ENCODE measurements around the gene SLC25A46.
A peak's percentile ranks its signal among the peaks of the same experiment; 100 is the strongest.
"Not testable (repeated sequence)": the region's sequence is repeated elsewhere in the genome, so short reads cannot be mapped to it uniquely, and the experiment has no call there.

SLC25A46 gene

DNA sequence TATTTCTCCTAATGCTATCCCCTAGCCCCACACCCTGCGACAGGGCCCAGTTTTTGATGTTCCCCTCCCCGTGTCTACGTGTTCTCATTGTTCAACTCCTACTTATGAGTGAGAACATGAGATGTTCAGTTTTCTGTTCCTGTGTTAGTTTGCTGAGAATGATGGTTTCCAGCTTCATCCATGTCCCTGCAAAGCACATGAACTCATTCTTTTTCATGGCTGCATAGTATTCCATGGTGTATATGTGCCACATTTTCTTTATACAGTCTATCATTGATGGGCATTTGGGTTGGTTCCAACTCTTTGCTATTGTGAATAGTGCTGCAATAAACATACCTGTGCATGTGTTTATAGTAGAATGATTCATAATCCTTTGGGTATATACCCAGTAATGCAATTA is 49.2 kb downstream of the SLC25A46 start:
- H2AFZ ChIP-seq (ENCODE audit: insufficient read depth, low read length, poor library complexity); H3K27me3 ChIP-seq (ENCODE audit: insufficient read depth, low read length); H2BK120ac ChIP-seq (ENCODE audit: insufficient read depth, low read length, poor library complexity); H2BK12ac ChIP-seq (ENCODE audit: low read length); H3K79me2 ChIP-seq (ENCODE audit: control insufficient read depth, insufficient read depth, low read length, poor library complexity); DNase-seq; H3K79me1 ChIP-seq (ENCODE audit: low read length); H3K36me3 ChIP-seq (ENCODE audit: control insufficient read depth in 1 of 2, insufficient read depth in 2 of 2, low read length in 2 of 2); H3K14ac ChIP-seq (ENCODE audit: low read length); H3K27ac ChIP-seq (ENCODE audit: low read depth, low read length); H3K18ac ChIP-seq (ENCODE audit: low read length); H3K4ac ChIP-seq (ENCODE audit: low read depth, low read length); H3K4me3 ChIP-seq (ENCODE audit: low read depth, low read length); H3K9ac ChIP-seq (ENCODE audit: low read length); H3K9me3 ChIP-seq (ENCODE audit: insufficient read depth, low read depth, low read length); H4K91ac ChIP-seq (ENCODE audit: low read depth, low read length); H3K4me1 ChIP-seq (ENCODE audit: control insufficient read depth in 1 of 2, insufficient read depth in 2 of 2, low read length in 2 of 2); H4K8ac ChIP-seq (ENCODE audit: low read depth, low read length); H3K4me2 ChIP-seq (ENCODE audit: low read length); H3K23ac ChIP-seq (ENCODE audit: low read length); H2BK5ac ChIP-seq (ENCODE audit: low read depth, low read length, poor library complexity); H2AK5ac ChIP-seq (ENCODE audit: low read length); H4K12ac ChIP-seq (ENCODE audit: low read depth, low read length): not testable (repeated sequence)
- no CpG with 5 or more reads among the region's 3 CpGs for WGBS (ENCODE audit: extremely low coverage, insufficient coverage, insufficient read length)

DNA sequence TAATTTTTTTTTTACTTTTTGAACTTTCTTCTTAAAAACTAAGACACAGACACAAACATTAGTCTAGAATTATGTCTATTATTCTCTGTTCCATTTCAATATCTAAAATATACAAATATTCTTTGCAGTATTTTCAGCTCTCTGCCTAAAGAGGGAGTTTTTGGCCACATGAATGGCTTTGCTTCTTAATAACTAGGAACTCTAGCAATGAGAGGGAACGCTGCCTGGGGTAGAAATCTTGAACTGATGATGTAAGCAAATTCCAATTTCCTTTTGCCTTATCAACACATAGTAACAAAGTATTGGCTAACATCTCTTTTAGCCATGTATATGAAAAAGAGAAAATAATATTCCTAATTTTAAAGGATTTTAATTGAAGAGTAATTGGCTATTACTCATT is 51.9 kb downstream of the SLC25A46 start:
- Histone ChIP-seq H3K4me1 (ENCODE audit: control insufficient read depth in 1 of 2, insufficient read depth in 2 of 2, low read length in 2 of 2) (no peaks in the 10 kb centered on the region), H3K9ac (ENCODE audit: low read length) (no peak overlapping the region), H2AFZ (ENCODE audit: insufficient read depth, low read length, poor library complexity) (no peak overlapping the region), H3K27ac (ENCODE audit: low read depth, low read length) (no peak overlapping the region), H3K79me1 (ENCODE audit: low read length) (no peaks in the 10 kb centered on the region), H2AK5ac (ENCODE audit: low read length) (no peak overlapping the region), H3K79me2 (ENCODE audit: control insufficient read depth, insufficient read depth, low read length, poor library complexity) (no peaks in the 10 kb centered on the region), H3K23ac (ENCODE audit: low read length) (no peak overlapping the region), H4K8ac (ENCODE audit: low read depth, low read length) (no peak overlapping the region), H2BK12ac (ENCODE audit: low read length) (no peak overlapping the region), H3K4me2 (ENCODE audit: low read length) (no peak overlapping the region), H4K12ac (ENCODE audit: low read depth, low read length) (no peak overlapping the region), H3K27me3 (ENCODE audit: insufficient read depth, low read length) (no peaks in the 10 kb centered on the region), H3K18ac (ENCODE audit: low read length) (no peak overlapping the region), H3K9me3 (ENCODE audit: insufficient read depth, low read depth, low read length) (no peaks in the 10 kb centered on the region), H2BK120ac (ENCODE audit: insufficient read depth, low read length, poor library complexity) (no peak overlapping the region), H3K36me3 (ENCODE audit: control insufficient read depth in 1 of 2, insufficient read depth in 2 of 2, low read length in 2 of 2) (no peaks in the 10 kb centered on the region), H4K91ac (ENCODE audit: low read depth, low read length) (no peak overlapping the region), H3K14ac (ENCODE audit: low read length) (no peak overlapping the region), H3K4ac (ENCODE audit: low read depth, low read length) (no peak overlapping the region), H3K4me3 (ENCODE audit: low read depth, low read length) (no peak overlapping the region), H2BK5ac (ENCODE audit: low read depth, low read length, poor library complexity) (no peak overlapping the region)
- no CpG with 5 or more reads among the region's 1 CpG for WGBS (ENCODE audit: extremely low coverage, insufficient coverage, insufficient read length)
- peak; percentile 46 to 85 for DNase-seq

DNA sequence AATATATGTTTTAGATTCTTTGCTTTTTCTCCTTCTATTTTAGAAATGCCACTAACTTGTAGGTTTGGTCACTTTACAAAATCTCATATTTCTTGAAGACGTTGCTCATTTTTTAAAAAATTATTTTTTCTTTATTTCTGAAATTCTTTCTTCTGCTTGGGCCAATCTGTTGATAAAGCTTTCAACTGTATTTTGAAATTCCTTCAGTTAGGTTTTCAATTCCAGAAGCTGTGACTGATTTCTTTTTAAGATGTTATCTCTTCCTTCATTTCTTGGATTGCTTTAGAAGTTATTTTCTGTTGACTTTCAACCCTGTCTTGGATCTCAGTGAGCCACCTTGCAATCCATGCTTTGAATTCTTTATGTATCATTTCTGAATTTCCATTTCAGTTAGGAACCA is 64.2 kb downstream of the SLC25A46 start:
- Histone ChIP-seq H3K18ac (ENCODE audit: low read length) (no peak overlapping the region), H3K9ac (ENCODE audit: low read length) (no peak overlapping the region), H3K23ac (ENCODE audit: low read length) (no peak overlapping the region), H3K27ac (ENCODE audit: low read depth, low read length) (no peak overlapping the region), H2BK5ac (ENCODE audit: low read depth, low read length, poor library complexity) (no peak overlapping the region), H4K91ac (ENCODE audit: low read depth, low read length) (no peak overlapping the region), H3K4me2 (ENCODE audit: low read length) (no peak overlapping the region), H2BK12ac (ENCODE audit: low read length) (no peak overlapping the region), H4K8ac (ENCODE audit: low read depth, low read length) (no peak overlapping the region), H3K9me3 (ENCODE audit: insufficient read depth, low read depth, low read length) (no peaks in the 10 kb centered on the region), H3K4ac (ENCODE audit: low read depth, low read length) (no peak overlapping the region), H3K4me3 (ENCODE audit: low read depth, low read length) (no peak overlapping the region), H3K36me3 (ENCODE audit: control insufficient read depth in 1 of 2, insufficient read depth in 2 of 2, low read length in 2 of 2) (no peaks in the 10 kb centered on the region), H3K79me1 (ENCODE audit: low read length) (no peaks in the 10 kb centered on the region), H3K4me1 (ENCODE audit: control insufficient read depth in 1 of 2, insufficient read depth in 2 of 2, low read length in 2 of 2) (no peaks in the 10 kb centered on the region), H2AK5ac (ENCODE audit: low read length) (no peak overlapping the region), H4K12ac (ENCODE audit: low read depth, low read length) (no peak overlapping the region), H2BK120ac (ENCODE audit: insufficient read depth, low read length, poor library complexity) (no peak overlapping the region), H2AFZ (ENCODE audit: insufficient read depth, low read length, poor library complexity) (no peak overlapping the region), H3K79me2 (ENCODE audit: control insufficient read depth, insufficient read depth, low read length, poor library complexity) (no peaks in the 10 kb centered on the region), H3K14ac (ENCODE audit: low read length) (no peak overlapping the region), H3K27me3 (ENCODE audit: insufficient read depth, low read length) (no peaks in the 10 kb centered on the region)
- WGBS (ENCODE audit: extremely low coverage, insufficient coverage, insufficient read length), result no CpG with 5 or more reads among the region's 1 CpG
- no peak for DNase-seq

DNA sequence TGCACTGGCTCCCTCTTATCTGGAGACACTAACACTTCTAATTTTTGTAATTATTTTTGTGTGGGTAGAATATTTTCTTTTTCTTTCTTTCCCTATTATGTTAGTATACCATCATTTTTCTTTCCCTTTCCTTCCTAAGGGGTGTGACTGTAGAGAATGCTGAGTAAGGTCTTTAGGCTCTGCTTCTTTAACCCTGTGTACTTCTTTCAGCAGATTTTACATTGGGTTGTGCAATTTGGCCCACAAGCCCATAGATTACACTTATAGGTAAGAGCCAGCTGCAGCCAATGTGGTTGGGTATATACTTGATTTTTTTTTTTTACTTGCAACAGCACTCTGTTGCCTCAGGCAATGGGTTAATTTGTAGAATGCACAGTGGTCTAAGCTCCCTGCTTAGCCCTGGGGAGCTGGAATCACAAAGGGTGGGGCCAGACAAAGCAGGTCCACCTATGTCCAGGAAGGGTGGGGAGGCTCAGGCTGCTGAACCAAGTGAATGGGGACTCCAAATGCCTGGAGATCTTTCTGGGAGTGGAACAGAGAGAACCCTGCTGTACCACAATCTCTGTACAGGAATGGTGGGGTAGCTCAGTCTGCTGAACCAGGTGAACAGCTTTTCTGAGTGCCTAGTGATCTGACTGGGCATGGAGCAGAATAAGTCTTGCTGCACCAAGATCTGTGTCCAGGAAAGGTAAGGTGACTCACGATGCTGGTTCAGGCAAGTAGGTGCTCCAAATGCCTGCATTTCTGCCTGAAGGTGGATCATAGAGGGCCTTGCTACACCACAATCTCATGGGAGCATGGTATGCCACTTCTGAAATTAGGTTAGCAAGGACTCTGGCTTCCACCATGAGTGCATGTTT is 64.9 kb downstream of the SLC25A46 start:
- H3K18ac ChIP-seq (ENCODE audit: low read length), result no peak overlapping the region
- H3K14ac ChIP-seq (ENCODE audit: low read length), result no peak overlapping the region
- no peak overlapping the region for H2BK12ac ChIP-seq (ENCODE audit: low read length)
- H2BK120ac ChIP-seq (ENCODE audit: insufficient read depth, low read length, poor library complexity), result no peak overlapping the region
- H2AK5ac ChIP-seq (ENCODE audit: low read length), result no peak overlapping the region
- WGBS (ENCODE audit: extremely low coverage, insufficient coverage, insufficient read length), result no CpG with 5 or more reads among the region's 1 CpG
- no peak overlapping the region for H4K8ac ChIP-seq (ENCODE audit: low read depth, low read length)
- H3K27ac ChIP-seq (ENCODE audit: low read depth, low read length), result no peak overlapping the region
- no peak overlapping the region for H4K91ac ChIP-seq (ENCODE audit: low read depth, low read length)
- no peak overlapping the region for H2AFZ ChIP-seq (ENCODE audit: insufficient read depth, low read length, poor library complexity)
- H3K79me2 ChIP-seq (ENCODE audit: control insufficient read depth, insufficient read depth, low read length, poor library complexity), result no peaks in the 10 kb centered on the region
- no peaks in the 10 kb centered on the region for H3K9me3 ChIP-seq (ENCODE audit: insufficient read depth, low read depth, low read length)
- H3K4me3 ChIP-seq (ENCODE audit: low read depth, low read length), result no peak overlapping the region
- DNase-seq, result no peak
- H2BK5ac ChIP-seq (ENCODE audit: low read depth, low read length, poor library complexity), result no peak overlapping the region
- H3K4ac ChIP-seq (ENCODE audit: low read depth, low read length), result no peak overlapping the region
- H4K12ac ChIP-seq (ENCODE audit: low read depth, low read length), result no peak overlapping the region
- no peaks in the 10 kb centered on the region for H3K4me1 ChIP-seq (ENCODE audit: control insufficient read depth in 1 of 2, insufficient read depth in 2 of 2, low read length in 2 of 2)
- H3K36me3 ChIP-seq (ENCODE audit: control insufficient read depth in 1 of 2, insufficient read depth in 2 of 2, low read length in 2 of 2), result no peaks in the 10 kb centered on the region
- H3K23ac ChIP-seq (ENCODE audit: low read length), result no peak overlapping the region
- no peak overlapping the region for H3K4me2 ChIP-seq (ENCODE audit: low read length)
- H3K79me1 ChIP-seq (ENCODE audit: low read length), result no peaks in the 10 kb centered on the region
- H3K27me3 ChIP-seq (ENCODE audit: insufficient read depth, low read length), result no peaks in the 10 kb centered on the region
- H3K9ac ChIP-seq (ENCODE audit: low read length), result no peak overlapping the region

Measured in trophoblast cell (in vitro differentiated cells and primary cell).